ENCODE data around the gene IMMP2L. TPM values are rescaled to one million over a fixed set of nuclear protein-coding genes. Genes with fewer than 3 reads are reported as not detected.
A peak's percentile ranks its signal among the peaks of the same experiment; 100 is the strongest.

The IMMP2L gene
- total RNA-seq, 1 experiment from 2014 or later = 13.6 TPM

GRCh38 chr7:110857106-110857505 lies 705.2 kb downstream of the IMMP2L start (continued):
- TF ChIP-seq ZNF138 (CRISPR knock-in tag; conservative IDR thresholded peaks at IDR 0.05) (no peak), HMGA2 (CRISPR knock-in tag; IDR thresholded peaks at IDR 0.05) (no peak), CBFB (CRISPR knock-in tag; IDR thresholded peaks at IDR 0.05; ENCODE audit: low read depth) (no peak), ZNF416 (CRISPR knock-in tag; IDR thresholded peaks at IDR 0.05) (no peak), NR3C1 (CRISPR knock-in tag; conservative IDR thresholded peaks at IDR 0.05; ENCODE audit: low read depth) (no peak)
- TF ChIP-seq, protein P1, sequence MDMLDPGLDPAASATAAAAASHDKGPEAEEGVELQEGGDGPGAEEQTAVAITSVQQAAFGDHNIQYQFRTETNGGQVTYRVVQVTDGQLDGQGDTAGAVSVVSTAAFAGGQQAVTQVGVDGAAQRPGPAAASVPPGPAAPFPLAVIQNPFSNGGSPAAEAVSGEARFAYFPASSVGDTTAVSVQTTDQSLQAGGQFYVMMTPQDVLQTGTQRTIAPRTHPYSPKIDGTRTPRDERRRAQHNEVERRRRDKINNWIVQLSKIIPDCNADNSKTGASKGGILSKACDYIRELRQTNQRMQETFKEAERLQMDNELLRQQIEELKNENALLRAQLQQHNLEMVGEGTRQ (CRISPR knock-in tag; IDR thresholded peaks at IDR 0.05) = no peak

DNA sequence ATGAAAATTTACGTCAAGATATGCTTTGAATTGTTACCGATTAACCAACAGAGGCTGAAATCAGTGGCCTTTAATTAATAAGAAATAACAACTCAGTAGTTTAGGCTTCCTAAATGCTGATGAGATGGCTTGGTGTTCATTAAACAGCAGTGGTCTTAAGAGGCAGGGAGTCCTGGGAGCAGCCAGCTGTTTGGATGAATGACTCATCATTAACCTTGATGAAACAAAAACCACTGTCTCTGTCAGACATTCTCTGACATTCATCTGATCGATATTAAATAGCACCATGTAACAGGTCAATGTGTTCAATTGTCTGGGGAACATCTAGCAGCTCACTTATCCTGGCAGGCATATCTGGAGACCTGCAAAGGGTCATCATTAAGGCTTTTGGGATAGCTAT lies 705.6 kb downstream of the IMMP2L start:
- H3K4me1 Mint-ChIP-seq = peaks cover 29% of the 10 kb centered on the region
- CTCF ChIA-PET = no interaction called here
- H3K9me3 Mint-ChIP-seq = peaks cover 4% of the 10 kb centered on the region
- POLR2A ChIA-PET = no interaction called here
- no peaks in the 10 kb centered on the region for H3K27me3 Mint-ChIP-seq (ENCODE audit: low read depth)
- H3K36me3 Mint-ChIP-seq = peaks cover 2% of the 10 kb centered on the region
- peak; percentile 71 for ATAC-seq
- no peak for TF ChIP-seq JUN (CRISPR knock-in tag; IDR thresholded peaks at IDR 0.05)
- TF ChIP-seq, protein P1 (CRISPR knock-in tag; IDR thresholded peaks at IDR 0.05) = no peak
- TF ChIP-seq, protein P2, sequence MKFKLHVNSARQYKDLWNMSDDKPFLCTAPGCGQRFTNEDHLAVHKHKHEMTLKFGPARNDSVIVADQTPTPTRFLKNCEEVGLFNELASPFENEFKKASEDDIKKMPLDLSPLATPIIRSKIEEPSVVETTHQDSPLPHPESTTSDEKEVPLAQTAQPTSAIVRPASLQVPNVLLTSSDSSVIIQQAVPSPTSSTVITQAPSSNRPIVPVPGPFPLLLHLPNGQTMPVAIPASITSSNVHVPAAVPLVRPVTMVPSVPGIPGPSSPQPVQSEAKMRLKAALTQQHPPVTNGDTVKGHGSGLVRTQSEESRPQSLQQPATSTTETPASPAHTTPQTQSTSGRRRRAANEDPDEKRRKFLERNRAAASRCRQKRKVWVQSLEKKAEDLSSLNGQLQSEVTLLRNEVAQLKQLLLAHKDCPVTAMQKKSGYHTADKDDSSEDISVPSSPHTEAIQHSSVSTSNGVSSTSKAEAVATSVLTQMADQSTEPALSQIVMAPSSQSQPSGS (CRISPR knock-in tag; IDR thresholded peaks at IDR 0.05; ENCODE audit: borderline replicate concordance, low read depth) = no peak
- TF ChIP-seq, protein P3, sequence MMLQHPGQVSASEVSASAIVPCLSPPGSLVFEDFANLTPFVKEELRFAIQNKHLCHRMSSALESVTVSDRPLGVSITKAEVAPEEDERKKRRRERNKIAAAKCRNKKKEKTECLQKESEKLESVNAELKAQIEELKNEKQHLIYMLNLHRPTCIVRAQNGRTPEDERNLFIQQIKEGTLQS (CRISPR knock-in tag; conservative IDR thresholded peaks at IDR 0.05) = no peak
- TF ChIP-seq, protein P4, sequence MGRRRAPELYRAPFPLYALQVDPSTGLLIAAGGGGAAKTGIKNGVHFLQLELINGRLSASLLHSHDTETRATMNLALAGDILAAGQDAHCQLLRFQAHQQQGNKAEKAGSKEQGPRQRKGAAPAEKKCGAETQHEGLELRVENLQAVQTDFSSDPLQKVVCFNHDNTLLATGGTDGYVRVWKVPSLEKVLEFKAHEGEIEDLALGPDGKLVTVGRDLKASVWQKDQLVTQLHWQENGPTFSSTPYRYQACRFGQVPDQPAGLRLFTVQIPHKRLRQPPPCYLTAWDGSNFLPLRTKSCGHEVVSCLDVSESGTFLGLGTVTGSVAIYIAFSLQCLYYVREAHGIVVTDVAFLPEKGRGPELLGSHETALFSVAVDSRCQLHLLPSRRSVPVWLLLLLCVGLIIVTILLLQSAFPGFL (CRISPR knock-in tag; IDR thresholded peaks at IDR 0.05; ENCODE audit: borderline replicate concordance) = no peak
- TF ChIP-seq FOXP1 (CRISPR knock-in tag; IDR thresholded peaks at IDR 0.05; ENCODE audit: borderline replicate concordance) = no peak
- no peak for TF ChIP-seq RELA (CRISPR knock-in tag; IDR thresholded peaks at IDR 0.05; ENCODE audit: borderline replicate concordance)
- no peak for TF ChIP-seq ZNF232 (CRISPR knock-in tag; IDR thresholded peaks at IDR 0.05)
- TF ChIP-seq NR1H2 (CRISPR knock-in tag; IDR thresholded peaks at IDR 0.05) = no peak
- TF ChIP-seq MYBL2 (CRISPR knock-in tag; IDR thresholded peaks at IDR 0.05) = no peak
- TF ChIP-seq, protein P5, sequence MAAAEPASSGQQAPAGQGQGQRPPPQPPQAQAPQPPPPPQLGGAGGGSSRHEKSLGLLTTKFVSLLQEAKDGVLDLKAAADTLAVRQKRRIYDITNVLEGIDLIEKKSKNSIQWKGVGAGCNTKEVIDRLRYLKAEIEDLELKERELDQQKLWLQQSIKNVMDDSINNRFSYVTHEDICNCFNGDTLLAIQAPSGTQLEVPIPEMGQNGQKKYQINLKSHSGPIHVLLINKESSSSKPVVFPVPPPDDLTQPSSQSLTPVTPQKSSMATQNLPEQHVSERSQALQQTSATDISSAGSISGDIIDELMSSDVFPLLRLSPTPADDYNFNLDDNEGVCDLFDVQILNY (CRISPR knock-in tag; IDR thresholded peaks at IDR 0.05) = no peak
- TF ChIP-seq IRF1 (CRISPR knock-in tag; IDR thresholded peaks at IDR 0.05) = no peak
- TF ChIP-seq, protein P6, sequence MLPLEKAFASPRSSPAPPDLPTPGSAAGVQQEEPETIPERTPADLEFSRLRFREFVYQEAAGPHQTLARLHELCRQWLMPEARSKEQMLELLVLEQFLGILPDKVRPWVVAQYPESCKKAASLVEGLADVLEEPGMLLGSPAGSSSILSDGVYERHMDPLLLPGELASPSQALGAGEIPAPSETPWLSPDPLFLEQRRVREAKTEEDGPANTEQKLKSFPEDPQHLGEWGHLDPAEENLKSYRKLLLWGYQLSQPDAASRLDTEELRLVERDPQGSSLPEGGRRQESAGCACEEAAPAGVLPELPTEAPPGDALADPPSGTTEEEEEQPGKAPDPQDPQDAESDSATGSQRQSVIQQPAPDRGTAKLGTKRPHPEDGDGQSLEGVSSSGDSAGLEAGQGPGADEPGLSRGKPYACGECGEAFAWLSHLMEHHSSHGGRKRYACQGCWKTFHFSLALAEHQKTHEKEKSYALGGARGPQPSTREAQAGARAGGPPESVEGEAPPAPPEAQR (CRISPR knock-in tag; IDR thresholded peaks at IDR 0.05) = no peak
- no peak for TF ChIP-seq NFATC4 (CRISPR knock-in tag; IDR thresholded peaks at IDR 0.05)
- no peak for TF ChIP-seq ATF1 (CRISPR knock-in tag; IDR thresholded peaks at IDR 0.05)
- no peak overlapping the region for H3K4me3 Mint-ChIP-seq
- H3K27ac Mint-ChIP-seq = no peak overlapping the region
- no peak for DNase-seq (ENCODE audit: low spot score)

All from WTC11 (cell line).